ENCODE data around the gene SLC35F3.

DNA sequence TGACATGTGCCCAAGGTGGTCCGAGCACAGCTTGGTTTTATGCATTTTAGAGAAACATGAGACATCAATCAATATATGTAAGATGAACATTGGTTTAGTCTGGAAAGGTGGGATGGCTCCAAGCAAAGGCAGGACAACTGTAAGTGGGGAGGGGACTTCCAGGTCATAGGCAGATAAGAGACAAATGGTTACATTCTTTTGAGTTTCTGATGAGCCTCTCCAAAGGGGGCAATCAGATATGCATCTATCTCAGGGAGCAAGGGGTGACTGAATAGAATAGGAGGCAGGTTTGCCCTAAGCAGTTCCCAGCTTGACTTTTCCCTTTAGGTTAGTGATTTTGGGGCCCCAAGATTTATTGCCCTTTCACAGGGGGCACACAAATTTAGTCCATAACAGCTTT, 374.5 kb downstream of the SLC35F3 start:
- TF ChIP-seq CTCF (IDR thresholded peaks at IDR 0.05; ENCODE audit: poor library complexity) (no peak), EZH2 (IDR thresholded peaks at IDR 0.05; ENCODE audit: borderline replicate concordance) (no peak), EZH2phosphoT487 (IDR thresholded peaks at IDR 0.05; ENCODE audit: low read depth, severe bottlenecking, unreplicated experiment) (no peak)
